Amniotic epithelial cell (primary cell): ENCODE data around the gene SNRNP70.
"Not testable (repeated sequence)": the region's sequence is repeated elsewhere in the genome, so short reads cannot be mapped to it uniquely, and the experiment has no call there.

ENCODE experiments used
- DNase-seq: peaks from one replicate; pipeline ENCODE4 v3.0.0-alpha.2; 2010; ENCODE audit warnings: low read depth

The SNRNP70 gene

GRCh38 chr19:49120868-49121267 lies 35.6 kb downstream of the SNRNP70 start:
- DNase-seq, result no peak

- DNase-seq, result peak; percentile 44
Measured at GRCh38 chr19:49121841-49122240, 36.6 kb downstream of the SNRNP70 start.

- DNase-seq, result not testable (repeated sequence)
Measured at GRCh38 chr19:49123285-49123684, 38.0 kb downstream of the SNRNP70 start.

GRCh38 chr19:49125025-49125731 lies 39.9 kb downstream of the SNRNP70 start:
- DNase-seq, result no peak

GRCh38 chr19:49126575-49126974 lies 41.3 kb downstream of the SNRNP70 start:
- no peak for DNase-seq

- DNase-seq, result not testable (repeated sequence)
Measured at GRCh38 chr19:49127225-49127624, 42.0 kb downstream of the SNRNP70 start.

GRCh38 chr19:49127674-49128544 lies 42.7 kb downstream of the SNRNP70 start:
- DNase-seq, result peak; percentile 92

- DNase-seq, result no peak
Measured at GRCh38 chr19:49128545-49129237, 43.4 kb downstream of the SNRNP70 start.

- no peak for DNase-seq
Measured at GRCh38 chr19:49129238-49129583, 44.0 kb downstream of the SNRNP70 start.

GRCh38 chr19:49130325-49130724 lies 45.1 kb downstream of the SNRNP70 start:
- DNase-seq, result no peak

- DNase-seq, result no peak
Measured at GRCh38 chr19:49132974-49133609, 47.8 kb downstream of the SNRNP70 start.

GRCh38 chr19:49133621-49134454 lies 48.6 kb downstream of the SNRNP70 start:
- peak; percentile 45 for DNase-seq

- DNase-seq, result no peak
Measured at GRCh38 chr19:49135686-49136085, 50.4 kb downstream of the SNRNP70 start.

GRCh38 chr19:49136771-49137171 lies 51.5 kb downstream of the SNRNP70 start:
- peak; percentile 63 for DNase-seq

GRCh38 chr19:49140951-49141350 lies 55.7 kb downstream of the SNRNP70 start:
- no peak for DNase-seq

GRCh38 chr19:49141352-49141751 lies 56.1 kb downstream of the SNRNP70 start:
- DNase-seq, result no peak

- DNase-seq, result peak; percentile 88
Measured at GRCh38 chr19:49142866-49143335, 57.6 kb downstream of the SNRNP70 start.

GRCh38 chr19:49145573-49146407 lies 60.5 kb downstream of the SNRNP70 start:
- peak; percentile 73 for DNase-seq

- DNase-seq, result peak; percentile 35
Measured at GRCh38 chr19:49146408-49146770, 61.1 kb downstream of the SNRNP70 start.

GRCh38 chr19:49148044-49148682 lies 62.9 kb downstream of the SNRNP70 start:
- no peak for DNase-seq
